ENCODE measurements around the gene NBDY.
"Not testable (repeated sequence)": the region's sequence is repeated elsewhere in the genome, so short reads cannot be mapped to it uniquely, and the experiment has no call there.

Gene NBDY

GRCh38 chrX:56729152-56729850 lies at the start of gene NBDY:
TSS of gene NBDY (plus strand) at chrX:56729243. CDS start at chrX:56729354, 111 bp downstream.
- DNase-seq (ENCODE audit: low read depth in 2 of 2), result peak in 1 of 2 experiments; percentile 1

GRCh38 chrX:56704530-56704929 lies 24.5 kb upstream of the NBDY start:
- DNase-seq (ENCODE audit: low read depth in 2 of 2), result not testable (repeated sequence)

- peak in 1 of 2 experiments; percentile 5 for DNase-seq (ENCODE audit: low read depth in 2 of 2)
These were observed 2.4 kb upstream of the NBDY start for GRCh38 chrX:56726605-56727004.

GRCh38 chrX:56727531-56727930 lies 1.5 kb upstream of the NBDY start:
- DNase-seq (ENCODE audit: low read depth in 2 of 2), result no peak

GRCh38 chrX:56728321-56728720 lies 722 bp upstream of the NBDY start:
- no peak for DNase-seq (ENCODE audit: low read depth in 2 of 2)

- DNase-seq (ENCODE audit: low read depth in 2 of 2), result no peak
These were observed 291 bp upstream of the NBDY start for GRCh38 chrX:56728752-56729151.

- DNase-seq (ENCODE audit: low read depth in 2 of 2), result peak in 1 of 2 experiments; percentile 14
These were observed 4.5 kb downstream of the NBDY start for GRCh38 chrX:56733459-56734046.

GRCh38 chrX:56736219-56736618 lies 7.2 kb downstream of the NBDY start:
- DNase-seq (ENCODE audit: low read depth in 2 of 2), result no peak

- no peak for DNase-seq (ENCODE audit: low read depth in 2 of 2)
These were observed 9.6 kb downstream of the NBDY start for GRCh38 chrX:56738670-56739069.

- peak; percentile 54 to 60 for DNase-seq (ENCODE audit: low read depth in 2 of 2)
These were observed 16.0 kb downstream of the NBDY start for GRCh38 chrX:56744996-56745395.

- DNase-seq (ENCODE audit: low read depth in 2 of 2), result no peak
These were observed 18.0 kb downstream of the NBDY start for GRCh38 chrX:56746996-56747395.

- no peak for DNase-seq (ENCODE audit: low read depth in 2 of 2)
These were observed 22.0 kb downstream of the NBDY start for GRCh38 chrX:56751071-56751470.

GRCh38 chrX:56757327-56757726 lies 28.3 kb downstream of the NBDY start:
- DNase-seq (ENCODE audit: low read depth in 2 of 2), result no peak

- DNase-seq (ENCODE audit: low read depth in 2 of 2), result no peak
These were observed 29.4 kb downstream of the NBDY start for GRCh38 chrX:56758456-56758855.

- DNase-seq (ENCODE audit: low read depth in 2 of 2), result no peak
These were observed 30.8 kb downstream of the NBDY start for GRCh38 chrX:56759736-56760409.

- DNase-seq (ENCODE audit: low read depth in 2 of 2), result not testable (repeated sequence)
These were observed 31.5 kb downstream of the NBDY start for GRCh38 chrX:56760410-56761124.

GRCh38 chrX:56761167-56761566 lies 32.1 kb downstream of the NBDY start:
- DNase-seq (ENCODE audit: low read depth in 2 of 2), result no peak

- DNase-seq (ENCODE audit: low read depth in 2 of 2), result no peak
These were observed 33.2 kb downstream of the NBDY start for GRCh38 chrX:56762220-56762619.

GRCh38 chrX:56762707-56763555 lies 33.9 kb downstream of the NBDY start:
- DNase-seq (ENCODE audit: low read depth in 2 of 2), result no peak

- DNase-seq (ENCODE audit: low read depth in 2 of 2), result no peak
These were observed 34.6 kb downstream of the NBDY start for GRCh38 chrX:56763556-56764152.
